ENCODE data around the gene PALM.

- TF ChIP-seq CTCF (IDR thresholded peaks at IDR 0.05; ENCODE audit: poor library complexity) (peak; percentile 59), EZH2 (IDR thresholded peaks at IDR 0.05; ENCODE audit: borderline replicate concordance) (no peak), EZH2phosphoT487 (IDR thresholded peaks at IDR 0.05; ENCODE audit: low read depth, severe bottlenecking, unreplicated experiment) (no peak)
These were observed 28.9 kb downstream of the PALM start for GRCh38 chr19:737591-738093.
